ENCODE measurements around the gene TARBP2. TPM values are rescaled to one million over a fixed set of nuclear protein-coding genes. Genes with fewer than 3 reads are reported as not detected.

TARBP2 gene
- total RNA-seq, 1 donor from 2014 or later = 32.4 TPM

- H3K4me3 Mint-ChIP-seq = peak overlapping the region; percentile 87
- TF ChIP-seq EZH2phosphoT487 (IDR thresholded peaks at IDR 0.05) (no peak), EZH2 (IDR thresholded peaks at IDR 0.05) (no peak), CTCF (IDR thresholded peaks at IDR 0.05) (no peak)
- DNase-seq (ENCODE audit: low spot score) = peak; percentile 97
- no peak overlapping the region for H2AFZ ChIP-seq (replicated peaks)
- no peaks in the 10 kb centered on the region for H3K9me3 Mint-ChIP-seq
- peak overlapping the region; percentile 67 for H3K27ac Mint-ChIP-seq
- no peaks in the 10 kb centered on the region for H3K27me3 ChIP-seq
- H3K9me3 ChIP-seq (ENCODE audit: low read depth) = no peaks in the 10 kb centered on the region
- peaks cover 2% of the 10 kb centered on the region for H3K27me3 Mint-ChIP-seq (ENCODE audit: insufficient read depth, low read depth)
- peaks cover 55% of the 10 kb centered on the region for H3K4me1 Mint-ChIP-seq
- H3K36me3 ChIP-seq = no peaks in the 10 kb centered on the region
- H3K9ac ChIP-seq = no peak overlapping the region
- H3K27ac ChIP-seq = peak overlapping the region; percentile 79
- H3F3A ChIP-seq (ENCODE audit: low read depth) = peaks cover 52% of the 10 kb centered on the region
- peak overlapping the region; percentile 48 for H3K4me3 ChIP-seq
- H3K36me3 Mint-ChIP-seq = peaks cover 9% of the 10 kb centered on the region
- peaks cover 10% of the 10 kb centered on the region for H4K20me1 ChIP-seq (ENCODE audit: low read depth)
- H3K4me2 ChIP-seq = peak overlapping the region; percentile 78
- peaks cover 84% of the 10 kb centered on the region for H3K79me2 ChIP-seq (ENCODE audit: low read depth)
- H3K4me1 ChIP-seq = peaks cover 51% of the 10 kb centered on the region
These were observed 8.1 kb upstream of the TARBP2 start for GRCh38 chr12:53492830-53493609.

GRCh38 chr12:53493610-53494391, 7.3 kb upstream of the TARBP2 start:
- H3K27me3 ChIP-seq = no peaks in the 10 kb centered on the region
- no peaks in the 10 kb centered on the region for H3K36me3 ChIP-seq
- Mint-ChIP-seq H3K27me3 (ENCODE audit: insufficient read depth, low read depth) (peaks cover 7% of the 10 kb centered on the region), H3K4me3 (peak overlapping the region; percentile 87), H3K4me1 (peaks cover 62% of the 10 kb centered on the region), H3K9me3 (no peaks in the 10 kb centered on the region), H3K36me3 (peaks cover 9% of the 10 kb centered on the region), H3K27ac (peak overlapping the region; percentile 67)
- no peak overlapping the region for H3K9ac ChIP-seq
- H3K27ac ChIP-seq = peak overlapping the region; percentile 31
- H3K9me3 ChIP-seq (ENCODE audit: low read depth) = no peaks in the 10 kb centered on the region
- peaks cover 10% of the 10 kb centered on the region for H4K20me1 ChIP-seq (ENCODE audit: low read depth)
- H2AFZ ChIP-seq (replicated peaks) = no peak overlapping the region
- peak overlapping the region; percentile 48 for H3K4me3 ChIP-seq
- peak; percentile 51 for DNase-seq (ENCODE audit: low spot score)
- no peak for TF ChIP-seq CTCF (IDR thresholded peaks at IDR 0.05)
- no peak for TF ChIP-seq EZH2 (IDR thresholded peaks at IDR 0.05)
- TF ChIP-seq EZH2phosphoT487 (IDR thresholded peaks at IDR 0.05) = no peak
- H3F3A ChIP-seq (ENCODE audit: low read depth) = peaks cover 59% of the 10 kb centered on the region
- H3K79me2 ChIP-seq (ENCODE audit: low read depth) = peaks cover 82% of the 10 kb centered on the region
- peaks cover 56% of the 10 kb centered on the region for H3K4me1 ChIP-seq
- H3K4me2 ChIP-seq = peak overlapping the region; percentile 78

GRCh38 chr12:53495903-53496751, 5.0 kb upstream of the TARBP2 start:
- no peak overlapping the region for H3K9ac ChIP-seq
- no peaks in the 10 kb centered on the region for H3K36me3 ChIP-seq
- Mint-ChIP-seq H3K27ac (peak overlapping the region; percentile 87), H3K4me3 (peak overlapping the region; percentile 57), H3K4me1 (peaks cover 67% of the 10 kb centered on the region), H3K36me3 (peaks cover 3% of the 10 kb centered on the region), H3K9me3 (no peaks in the 10 kb centered on the region), H3K27me3 (ENCODE audit: insufficient read depth, low read depth) (peaks cover 12% of the 10 kb centered on the region)
- no peaks in the 10 kb centered on the region for H3K9me3 ChIP-seq (ENCODE audit: low read depth)
- peak overlapping the region; percentile 72 for H3K4me2 ChIP-seq
- no peak for TF ChIP-seq EZH2phosphoT487 (IDR thresholded peaks at IDR 0.05)
- TF ChIP-seq CTCF (IDR thresholded peaks at IDR 0.05) = no peak
- TF ChIP-seq EZH2 (IDR thresholded peaks at IDR 0.05) = no peak
- H3K4me1 ChIP-seq = peaks cover 63% of the 10 kb centered on the region
- peak overlapping the region; percentile 78 for H3K27ac ChIP-seq
- H2AFZ ChIP-seq (replicated peaks) = no peak overlapping the region
- H3F3A ChIP-seq (ENCODE audit: low read depth) = peaks cover 76% of the 10 kb centered on the region
- peaks cover 67% of the 10 kb centered on the region for H3K79me2 ChIP-seq (ENCODE audit: low read depth)
- peak overlapping the region; percentile 12 for H3K4me3 ChIP-seq
- peaks cover 3% of the 10 kb centered on the region for H4K20me1 ChIP-seq (ENCODE audit: low read depth)
- no peaks in the 10 kb centered on the region for H3K27me3 ChIP-seq
- peak; percentile 83 for DNase-seq (ENCODE audit: low spot score)
